ENCODE measurements around the gene LSM14B.

LSM14B gene

DNA sequence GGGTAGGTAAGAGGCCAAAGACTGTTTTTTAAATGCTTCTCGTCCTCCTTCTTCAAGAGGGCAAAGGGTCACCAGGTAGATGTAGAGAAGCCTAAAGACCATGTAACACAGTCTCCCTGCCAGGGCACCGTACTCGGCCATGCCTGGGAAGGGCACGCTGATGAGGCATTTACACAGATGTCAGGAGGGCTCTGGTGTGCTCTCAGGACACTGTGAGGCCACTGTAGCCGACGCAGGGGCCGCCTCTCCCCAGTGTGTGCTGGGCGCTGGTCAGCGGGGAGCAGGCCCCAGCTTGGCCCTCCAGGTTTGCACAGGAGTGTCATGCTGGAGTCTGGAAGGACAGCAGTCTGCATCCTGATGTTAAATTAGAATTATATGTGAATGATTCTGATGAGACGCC is 53.4 kb downstream of the LSM14B start:
- DNase-seq (ENCODE audit: insufficient read length, low spot score): no peak
- TF ChIP-seq POLR2A (IDR thresholded peaks at IDR 0.05; ENCODE audit: low read depth, low read length): no peak
- FAIRE-seq: no peak

DNA sequence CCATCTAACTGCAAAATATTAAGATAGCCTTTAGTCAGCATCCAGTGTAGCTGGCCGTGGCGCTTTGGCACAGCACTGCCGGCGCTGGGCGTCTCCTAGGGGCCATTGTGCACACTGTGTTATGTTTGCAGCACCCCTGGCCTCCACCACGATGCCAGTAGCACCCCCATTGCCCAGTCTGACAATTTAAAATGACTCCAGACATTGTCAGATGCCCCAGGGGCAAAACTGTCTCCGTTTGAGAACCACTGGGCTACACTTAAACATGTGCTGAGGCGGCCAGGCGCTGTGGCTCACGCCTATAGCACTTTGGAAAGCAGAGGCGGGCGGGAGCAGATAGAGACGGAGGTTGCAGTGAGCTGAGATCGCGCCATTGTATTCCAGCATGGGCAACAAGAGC is 54.6 kb downstream of the LSM14B start:
- TF ChIP-seq POLR2A (IDR thresholded peaks at IDR 0.05; ENCODE audit: low read depth, low read length): no peak
- FAIRE-seq: no peak
- DNase-seq (ENCODE audit: insufficient read length, low spot score): no peak

DNA sequence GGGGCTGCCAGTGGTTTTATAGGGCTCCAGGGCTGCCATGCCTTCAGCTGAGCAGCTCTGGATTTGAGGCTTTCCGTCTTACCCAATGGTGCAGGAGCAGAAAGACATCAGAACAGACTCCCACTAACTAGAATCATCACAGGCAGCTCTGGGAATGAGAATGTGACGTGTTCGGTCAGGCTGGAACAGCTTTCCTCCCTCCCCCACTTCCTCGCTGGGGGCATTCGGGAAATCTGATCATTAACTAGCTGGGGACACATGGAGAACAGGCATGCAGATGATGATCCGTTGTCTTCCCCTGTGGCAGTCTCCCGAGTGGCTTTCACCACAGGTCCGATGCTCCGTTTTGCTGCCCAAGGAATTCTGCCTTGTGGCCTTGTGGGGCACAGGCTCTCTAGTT is 55.0 kb downstream of the LSM14B start:
- DNase-seq (ENCODE audit: insufficient read length, low spot score): no peak
- no peak for TF ChIP-seq POLR2A (IDR thresholded peaks at IDR 0.05; ENCODE audit: low read depth, low read length)
- no peak for FAIRE-seq

DNA sequence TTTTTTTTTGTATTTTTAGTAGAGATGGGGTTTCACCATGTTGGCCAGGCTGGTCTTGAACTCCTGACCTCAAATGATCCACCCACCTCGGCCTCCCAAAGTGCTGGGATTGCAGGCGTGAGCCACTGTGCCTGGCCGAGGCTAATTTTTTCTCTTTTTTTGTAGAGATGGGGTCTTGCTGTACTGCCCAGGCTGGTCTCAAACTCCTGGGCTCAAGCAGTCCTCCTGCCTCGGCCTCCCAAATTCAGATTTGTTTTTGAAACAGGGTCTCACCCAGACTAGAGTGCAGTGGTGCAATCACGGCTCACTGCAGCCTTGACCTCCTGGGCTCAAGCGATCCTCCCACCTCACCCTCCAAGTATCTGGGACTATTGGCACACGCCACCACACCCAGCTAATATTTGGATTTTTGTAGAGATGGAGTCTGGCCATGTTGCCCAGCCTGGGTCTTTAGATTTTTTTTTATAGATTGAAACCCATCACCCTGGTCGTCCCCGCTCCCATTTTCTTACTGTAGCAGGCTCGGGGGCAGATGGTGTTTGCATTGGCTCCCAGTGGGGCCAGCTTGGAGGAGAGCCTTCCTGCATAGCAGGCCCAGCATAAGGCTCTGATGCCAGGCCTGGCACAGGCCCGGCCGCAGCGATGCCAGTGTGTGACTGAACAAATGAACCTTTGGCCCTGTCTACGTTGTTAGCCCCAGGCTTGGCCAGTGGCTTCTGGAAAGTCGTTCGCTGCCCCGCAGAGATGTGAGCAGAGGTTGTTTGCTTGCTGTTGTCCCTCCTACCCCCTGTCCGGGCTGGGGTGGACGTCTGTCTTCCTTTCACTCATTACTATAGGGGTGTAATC is 56.3 kb downstream of the LSM14B start:
- FAIRE-seq (no peak), DNase-seq (ENCODE audit: insufficient read length, low spot score) (no peak)
- no peak for TF ChIP-seq POLR2A (IDR thresholded peaks at IDR 0.05; ENCODE audit: low read depth, low read length)

DNA sequence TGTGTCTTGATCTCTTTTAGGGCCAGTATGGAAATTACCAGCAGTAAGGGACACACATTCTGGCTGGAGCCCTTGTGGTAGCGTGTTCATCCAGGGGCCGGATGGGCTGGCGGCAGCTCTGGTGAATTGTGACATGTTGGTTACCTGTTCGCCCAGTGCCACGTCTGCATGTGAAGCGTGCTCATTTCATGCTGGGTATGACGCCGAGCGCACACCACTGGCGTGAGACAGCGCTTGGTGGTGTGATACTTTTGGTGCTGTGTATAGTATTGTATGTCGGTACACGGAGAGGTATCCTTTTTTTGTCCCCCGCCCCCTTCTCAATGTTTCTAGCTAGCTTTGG is 56.9 kb downstream of the LSM14B start:
- DNase-seq (ENCODE audit: insufficient read length, low spot score) (no peak), FAIRE-seq (no peak)
- TF ChIP-seq POLR2A (IDR thresholded peaks at IDR 0.05; ENCODE audit: low read depth, low read length): no peak

DNA sequence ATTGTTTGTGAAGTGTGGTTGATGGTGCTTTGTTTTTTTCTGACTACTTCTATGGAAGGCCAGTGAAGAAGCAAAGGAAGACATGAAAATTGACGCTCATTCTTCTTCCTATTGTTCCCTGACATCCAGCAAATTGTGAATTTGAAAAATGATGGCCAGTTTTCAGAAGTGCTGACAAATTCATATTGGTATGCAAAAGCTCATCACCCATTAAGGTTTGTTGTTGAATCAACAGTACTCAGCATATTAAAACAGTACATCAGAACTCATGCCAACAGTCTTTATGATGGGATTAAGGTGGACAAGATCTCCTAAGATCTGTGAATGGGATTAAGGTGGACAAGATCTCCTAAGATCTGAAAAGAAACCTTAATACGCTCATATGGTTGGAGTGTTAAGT is 59.5 kb downstream of the LSM14B start:
- DNase-seq (ENCODE audit: insufficient read length, low spot score) (no peak), FAIRE-seq (no peak)
- no peak for TF ChIP-seq POLR2A (IDR thresholded peaks at IDR 0.05; ENCODE audit: low read depth, low read length)

DNA sequence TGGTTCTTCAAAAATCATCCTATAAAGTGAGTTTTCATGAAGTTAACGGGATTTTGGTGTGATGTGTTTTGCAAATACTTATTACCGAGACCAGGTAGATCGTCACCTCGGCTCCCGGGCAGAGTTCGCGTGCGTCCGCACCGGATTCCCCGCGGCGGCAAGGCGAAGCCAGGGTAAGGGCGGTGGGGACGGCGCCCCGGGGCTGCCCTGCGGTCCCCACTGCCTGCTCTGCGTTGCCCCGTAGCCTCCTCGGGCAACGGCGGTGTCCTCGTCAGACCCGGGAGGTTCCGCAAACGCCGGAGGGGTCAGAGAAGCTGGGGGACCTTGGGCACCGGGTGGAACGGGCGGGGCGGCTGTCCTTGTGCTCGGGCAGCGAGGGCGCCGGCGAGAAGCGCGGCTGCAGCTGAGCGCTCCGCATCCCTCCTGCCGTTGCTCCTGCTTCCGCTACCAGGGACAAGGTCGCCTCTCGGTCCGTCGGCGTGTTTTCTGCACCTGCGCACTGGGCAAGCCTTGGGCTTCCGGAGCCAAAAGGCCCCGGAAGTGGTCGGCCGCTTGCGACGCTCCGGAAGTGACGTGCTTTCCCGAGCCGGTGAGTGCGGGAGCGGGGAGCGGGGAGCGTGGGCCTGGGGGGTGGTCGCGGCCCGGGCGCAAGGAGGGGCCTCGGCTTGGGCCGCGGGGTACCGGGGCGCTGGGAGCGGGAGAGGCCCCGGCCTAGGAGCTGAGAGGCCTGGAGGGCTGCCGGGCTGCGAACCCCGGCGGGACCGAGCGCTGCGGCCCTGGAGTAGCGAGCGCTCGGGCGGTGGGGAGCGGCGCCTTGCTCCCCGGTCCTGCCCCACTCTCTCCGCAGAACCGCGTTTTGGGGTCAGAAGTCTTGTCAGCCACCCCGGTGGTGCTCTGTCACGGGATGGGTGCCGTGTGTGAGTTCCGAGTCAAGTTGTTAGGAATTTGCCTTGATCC is 60.5 kb downstream of the LSM14B start, which contains the start of gene MTG2:
Gene MTG2, plus strand, starts transcription at position 560 of the 957 bp plus-strand sequence. CDS start 10,393 bp downstream, outside the sequence.
- peak; percentile 99 for TF ChIP-seq POLR2A (IDR thresholded peaks at IDR 0.05; ENCODE audit: low read depth, low read length)
- FAIRE-seq (no peak), DNase-seq (ENCODE audit: insufficient read length, low spot score) (peak; percentile 97)

DNA sequence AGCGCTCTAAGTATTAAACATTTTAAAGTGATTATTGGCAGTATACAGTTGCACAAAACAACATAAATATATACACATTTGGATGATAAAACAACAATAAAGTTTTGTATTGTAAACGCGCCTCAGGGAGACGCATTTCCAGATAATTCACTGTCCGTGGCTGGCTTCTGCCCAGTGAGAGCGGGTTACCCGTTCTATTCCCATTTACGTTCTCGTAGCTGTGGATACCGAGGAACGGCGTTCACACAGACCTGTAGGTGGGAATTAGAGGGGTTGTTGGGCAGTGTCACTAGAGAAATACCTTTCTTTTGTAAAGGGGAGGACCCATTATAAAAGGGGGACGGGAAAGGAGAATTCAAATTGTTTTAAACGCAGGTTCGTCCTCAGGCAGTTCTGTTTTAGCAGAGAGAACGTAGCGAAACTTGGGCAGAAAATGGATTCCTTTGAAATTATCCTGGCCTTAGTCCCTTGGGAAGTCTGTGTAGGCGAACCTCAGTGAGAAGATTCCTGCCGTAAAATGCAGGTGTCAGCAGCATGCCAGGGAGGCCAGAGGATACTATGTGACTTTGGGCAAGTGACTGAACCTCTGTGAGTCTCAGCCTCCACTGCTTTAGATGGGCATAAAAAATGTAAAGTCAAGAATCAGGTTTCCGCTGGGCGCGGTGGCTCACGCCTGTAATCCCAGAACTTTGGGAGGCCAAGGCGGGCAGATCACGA is 61.3 kb downstream of the LSM14B start:
- no peak for TF ChIP-seq POLR2A (IDR thresholded peaks at IDR 0.05; ENCODE audit: low read depth, low read length)
- FAIRE-seq (no peak), DNase-seq (ENCODE audit: insufficient read length, low spot score) (no peak)

Measured in H54 (cell line).